Ovary (tissue), 9 donors: Measurements from ENCODE around the gene PTPRN2. TPM values are rescaled to one million over a fixed set of nuclear protein-coding genes. Genes with fewer than 3 reads are reported as not detected.

Experiments
- DNase-seq, 5 donors: peaks; one replicate each; pipeline ENCODE4 v3.0.0-alpha.2; 2019 to 2020
- H3K27ac ChIP-seq, 2 donors: fragments of 200-600 bp; one replicate each; pipeline versions ENCODE4 v1.5.1 to v1.8.0; 2019 to 2022
- H3K27me3 ChIP-seq: fragments of 200-600 bp; one replicate; pipeline ENCODE4 v1.8.0; 2022
- H3K36me3 ChIP-seq: fragments of 200-600 bp; sonication (generic); one replicate; pipeline ENCODE4 v1.5.1; 2019
- H3K4me1 ChIP-seq: one replicate; pipeline ENCODE4 v1.8.1; 2013; ENCODE audit warnings: mild to moderate bottlenecking, moderate library complexity; ENCODE audit not compliant: insufficient read depth
- H3K4me3 ChIP-seq: fragments of 200-600 bp; sonication (generic); one replicate; pipeline ENCODE4 v1.5.1; 2017
- H3K9me3 ChIP-seq, 2 donors: fragments of 200-600 bp in 1 of 2; sonication (generic) in 1 of 2; one replicate each; pipeline versions ENCODE4 v1.5.1 to v1.8.1; 2013 to 2019; ENCODE audit warnings: mild to moderate bottlenecking in 1 of 2, moderate library complexity in 1 of 2
- CTCF ChIP-seq, 3 donors: fragments of 450-650 bp in 2 of 3; fragments of 200-600 bp in 1 of 3; IDR thresholded peaks; one replicate each; pipeline versions ENCODE4 v1.5.1 to v1.8.0; 2016 to 2022; ENCODE audit warnings: antibody characterized with exemption in 3 of 3, mild to moderate bottlenecking in 1 of 3
- EP300 ChIP-seq: sonication (generic); formaldehyde crosslinking; IDR thresholded peaks from one replicate; pipeline ENCODE4 v1.6.1; 2017; ENCODE audit warnings: antibody characterized with exemption
- POLR2A ChIP-seq: fragments of 450-650 bp; IDR thresholded peaks from one replicate; pipeline ENCODE4 v1.6.1; 2017; ENCODE audit warnings: antibody characterized with exemption, mild to moderate bottlenecking, moderate library complexity
- WGBS, 3 donors: extraction: QIAGEN DNeasy Blood & Tissue Kit in 1 of 3; methylation state at CpG; one replicate each; pipeline versions ENCODE4 v1.1.5 to v1.1.7; 2013 to 2017; 5-methylcytosine and 5-hydroxymethylcytosine counted together
- intact Hi-C, 4 donors: fragments of 100-400 bp; cut with DNase I; formaldehyde crosslinking; loops; one replicate each; pipeline versions ENCODE4 v1.11.0 to v1.15.1; 2022 to 2023
- polyA plus RNA-seq, 2 donors: library from polyadenylated mRNA; stranded (reverse); fragments of 200-250 nt in 1 of 2; fragments of 350-450 nt in 1 of 2; fragmentation: Illumina TruSeq in 1 of 2; extraction: RNeasy Lipid Tissue Mini Kit (QIAGEN cat#74804) in 1 of 2; gene quantifications; one replicate each; pipeline ENCODE4 v1.2.3, GENCODE V29; 2013 to 2014
- total RNA-seq, 7 donors: library from RNA; depleted of rRNA in 2 of 7; stranded (reverse); fragments of >200 nt in 2 of 7; fragmentation: NEBNext Ultra II Directional in 3 of 7; extraction: Animal tissue kit (Norgen Biotek cat#: 25700) in 3 of 7; gene quantifications; one replicate each; pipeline versions ENCODE4 v1.1.0 to v1.2.4, GENCODE V29; 2016 to 2023
- donor health status: DM: no; HTN: no; CAD: no; lungs with moderate emphysema.
- donor health status: DM: no; HTN: no; CAD: no.
- donor health status: Bipolar disorder and iron deficiency.
- donor health status: DM: yes; HTN: yes; CAD: no.
- donor health status: DM: no; HTN: no; CAD: no.
- donor health status: DM: yes; HTN: yes; CAD: no.

Gene PTPRN2
- total and polyA plus RNA-seq, 9 donors, result 3.5 to 11.1 (median 5.9) TPM

- Histone ChIP-seq H3K27me3 (no peaks in the 10 kb centered on the region), H3K4me3 (no peak overlapping the region), H3K36me3 (no peaks in the 10 kb centered on the region), H3K9me3 (no peaks in the 10 kb centered on the region), H3K4me1 (no peaks in the 10 kb centered on the region), H3K27ac (no peak overlapping the region)
- no peak for DNase-seq
- 80 to 86% (median 84%) methylated on average over 11 of the region's 11 CpGs for WGBS, 3 donors
- intact Hi-C loops, result no loop called here
- TF ChIP-seq CTCF (IDR thresholded peaks at IDR 0.05) (no peak), POLR2A (no peak), EP300 (no peak)
These were observed 716.9 kb downstream of the PTPRN2 start for GRCh38 chr7:157870644-157871290.

GRCh38 chr7:157869793-157870192 is 717.8 kb downstream of the PTPRN2 start:
- intact Hi-C loops, result no loop called here
- 92 to 94% (median 93%) methylated on average over 4 of the region's 4 CpGs for WGBS, 3 donors
- no peaks in the 10 kb centered on the region for H3K4me1 ChIP-seq

GRCh38 chr7:157867685-157868305 is 719.8 kb downstream of the PTPRN2 start:
- DNase-seq, result no peak
- no peak overlapping the region for H3K27ac ChIP-seq
- H3K4me1 ChIP-seq, result no peaks in the 10 kb centered on the region
- no peaks in the 10 kb centered on the region for H3K36me3 ChIP-seq
- intact Hi-C loops, result no loop called here
- WGBS, 3 donors, result 94 to 97% (median 94%) methylated on average over 14 to 15 of the region's 15 CpGs
- TF ChIP-seq POLR2A (no peak), CTCF (IDR thresholded peaks at IDR 0.05) (no peak), EP300 (no peak)
- no peaks in the 10 kb centered on the region for H3K27me3 ChIP-seq
- no peak overlapping the region for H3K4me3 ChIP-seq
- no peaks in the 10 kb centered on the region for H3K9me3 ChIP-seq

More at GRCh38 chr7:157869793-157870192, 717.8 kb downstream of the PTPRN2 start:
- DNase-seq, result no peak
- H3K36me3 ChIP-seq, result no peaks in the 10 kb centered on the region
- H3K9me3 ChIP-seq, result no peaks in the 10 kb centered on the region
- TF ChIP-seq EP300 (no peak), CTCF (IDR thresholded peaks at IDR 0.05) (no peak), POLR2A (no peak)
- H3K27ac ChIP-seq, result no peak overlapping the region
- no peaks in the 10 kb centered on the region for H3K27me3 ChIP-seq
- H3K4me3 ChIP-seq, result no peak overlapping the region

- Histone ChIP-seq H3K9me3 (no peaks in the 10 kb centered on the region), H3K4me1 (no peaks in the 10 kb centered on the region), H3K4me3 (no peak overlapping the region), H3K27ac (no peak overlapping the region), H3K36me3 (no peaks in the 10 kb centered on the region), H3K27me3 (no peaks in the 10 kb centered on the region)
- whole genome bisulfite sequencing, 3 donors, result 92% methylated on average over 18 to 29 of the region's 29 CpGs
- intact Hi-C loops, result no loop called here
- TF ChIP-seq POLR2A (no peak), CTCF (IDR thresholded peaks at IDR 0.05) (no peak), EP300 (no peak)
- no peak for DNase-seq
These were observed 721.2 kb downstream of the PTPRN2 start for GRCh38 chr7:157866336-157866924.
